Fibroblast of lung (primary cell): Measurements from ENCODE around the gene LRRC71.

Experiments used
- CTCF ChIP-seq, 2 donors: IDR thresholded peaks in 1 of 2; conservative IDR thresholded peaks in 1 of 2; 1 replicate in 1 of 2; 2 replicates in 1 of 2; pipeline ENCODE4 v1.5.1; 2011 to 2012; ENCODE audit warnings: low read length in 2 of 2, control low read depth in 1 of 2, inconsistent platforms in 1 of 2, low read depth in 1 of 2, mild to moderate bottlenecking in 1 of 2
- EZH2 ChIP-seq: IDR thresholded peaks from 2 replicates; pipeline ENCODE4 v1.5.1; 2012; ENCODE audit warnings: low read length, control low read depth, mild to moderate bottlenecking; ENCODE audit errors: missing control alignments

- no peak for TF ChIP-seq CTCF (conservative IDR thresholded peaks at IDR 0.05 in 1 of 2, IDR thresholded peaks at IDR 0.05 in 1 of 2; ENCODE audit: low read depth in 1 of 2, low read length in 2 of 2)
- TF ChIP-seq EZH2 = no peak
Measured at GRCh38 chr1:156964441-156964840, 44.0 kb downstream of the LRRC71 start.
